MM.1S (cell line): ENCODE results near the gene ILK.

Source experiments
- DNase-seq: peaks from one replicate; pipeline ENCODE4 v3.0.0-alpha.2; 2015
- H2AFZ ChIP-seq: fragments of 300-600 bp; sonication (generic); 2 replicates; pipeline ENCODE4 v1.6.0; 2016; ENCODE audit warnings: antibody characterized with exemption, low read length
- H3F3A ChIP-seq: fragments of 300-600 bp; sonication (generic); 2 replicates; pipeline ENCODE4 v1.6.1; 2016; ENCODE audit warnings: mild to moderate bottlenecking, antibody characterized with exemption, low read length, moderate library complexity, mixed read lengths; ENCODE audit not compliant: insufficient read depth
- H3K27ac ChIP-seq: fragments of 300-600 bp; sonication (generic); 2 replicates; pipeline ENCODE4 v1.5.1; 2016; ENCODE audit warnings: mild to moderate bottlenecking, low read length
- H3K27me3 ChIP-seq: fragments of 300-600 bp; sonication (generic); replicated peaks from 2 replicates; pipeline ENCODE4 v1.6.0; 2016; ENCODE audit warnings: low read length; ENCODE audit not compliant: insufficient read depth
- H3K36me3 ChIP-seq: fragments of 300-600 bp; sonication (generic); replicated peaks from 2 replicates; pipeline ENCODE4 v1.6.1; 2016; ENCODE audit warnings: mild to moderate bottlenecking, low read length, mixed read lengths; ENCODE audit not compliant: insufficient read depth
- H3K4me1 ChIP-seq: fragments of 300-600 bp; sonication (generic); 2 replicates; pipeline ENCODE4 v1.6.1; 2016; ENCODE audit warnings: low read length, mixed read lengths
- H3K4me2 ChIP-seq: fragments of 300-600 bp; sonication (generic); 2 replicates; pipeline ENCODE4 v1.6.0; 2016; ENCODE audit warnings: low read depth, low read length
- H3K4me3 ChIP-seq: fragments of 300-600 bp; sonication (generic); 2 replicates; pipeline ENCODE4 v1.5.1; 2016; ENCODE audit warnings: low read length, mixed read lengths
- H3K79me2 ChIP-seq: fragments of 300-600 bp; sonication (generic); 2 replicates; pipeline ENCODE4 v1.6.1; 2016; ENCODE audit warnings: mixed run types, low read length, mixed read lengths
- H3K9ac ChIP-seq: fragments of 300-600 bp; sonication (generic); 2 replicates; pipeline ENCODE4 v1.6.1; 2016; ENCODE audit warnings: low read length, mixed read lengths
- H3K9me2 ChIP-seq: fragments of 300-600 bp; sonication (generic); replicated peaks from 2 replicates; pipeline ENCODE4 v1.6.1; 2016; ENCODE audit warnings: mild to moderate bottlenecking, low read length, mixed read lengths; ENCODE audit not compliant: insufficient read depth
- H3K9me3 ChIP-seq: fragments of 300-600 bp; sonication (generic); replicated peaks from 2 replicates; pipeline ENCODE4 v1.6.1; 2016; ENCODE audit warnings: mild to moderate bottlenecking, low read length, mixed read lengths; ENCODE audit not compliant: insufficient read depth
- H4K20me1 ChIP-seq: fragments of 300-600 bp; sonication (generic); 2 replicates; pipeline ENCODE4 v1.6.1; 2016; ENCODE audit warnings: mild to moderate bottlenecking, low read length, moderate library complexity, mixed read lengths; ENCODE audit not compliant: insufficient read depth
- CTCF ChIP-seq: fragments of 300-600 bp; sonication (generic); IDR thresholded peaks from 2 replicates; pipeline ENCODE4 v1.5.1; 2016; ENCODE audit warnings: antibody characterized with exemption, low read length, mixed read lengths
- EZH2 ChIP-seq: fragments of 300-600 bp; sonication (generic); optimal IDR thresholded peaks from 2 replicates; pipeline ENCODE3; 2017; ENCODE audit warnings: low read depth, mild to moderate bottlenecking, antibody characterized with exemption, low read length, mixed read lengths
- EZH2phosphoT487 ChIP-seq: fragments of 300-600 bp; sonication (generic); IDR thresholded peaks from 2 replicates; pipeline ENCODE4 v1.6.1; 2018; ENCODE audit warnings: antibody characterized with exemption, low read length

The ILK gene

GRCh38 chr11:6574816-6575715 lies 28.5 kb upstream of the ILK start:
- H3K4me3 ChIP-seq = no peak overlapping the region
- H2AFZ ChIP-seq = no peak overlapping the region
- H4K20me1 ChIP-seq = no peaks in the 10 kb centered on the region
- no peaks in the 10 kb centered on the region for H3K4me1 ChIP-seq
- H3F3A ChIP-seq = no peaks in the 10 kb centered on the region
- TF ChIP-seq CTCF (no peak), EZH2 (no peak), EZH2phosphoT487 (no peak)
- H3K9me3 ChIP-seq = no peaks in the 10 kb centered on the region
- H3K9me2 ChIP-seq = no peaks in the 10 kb centered on the region
- H3K79me2 ChIP-seq = no peaks in the 10 kb centered on the region
- H3K27ac ChIP-seq = no peak overlapping the region
- DNase-seq = no peak
- H3K9ac ChIP-seq = no peak overlapping the region
- H3K4me2 ChIP-seq = no peak overlapping the region
- no peaks in the 10 kb centered on the region for H3K36me3 ChIP-seq
- no peaks in the 10 kb centered on the region for H3K27me3 ChIP-seq

DNA sequence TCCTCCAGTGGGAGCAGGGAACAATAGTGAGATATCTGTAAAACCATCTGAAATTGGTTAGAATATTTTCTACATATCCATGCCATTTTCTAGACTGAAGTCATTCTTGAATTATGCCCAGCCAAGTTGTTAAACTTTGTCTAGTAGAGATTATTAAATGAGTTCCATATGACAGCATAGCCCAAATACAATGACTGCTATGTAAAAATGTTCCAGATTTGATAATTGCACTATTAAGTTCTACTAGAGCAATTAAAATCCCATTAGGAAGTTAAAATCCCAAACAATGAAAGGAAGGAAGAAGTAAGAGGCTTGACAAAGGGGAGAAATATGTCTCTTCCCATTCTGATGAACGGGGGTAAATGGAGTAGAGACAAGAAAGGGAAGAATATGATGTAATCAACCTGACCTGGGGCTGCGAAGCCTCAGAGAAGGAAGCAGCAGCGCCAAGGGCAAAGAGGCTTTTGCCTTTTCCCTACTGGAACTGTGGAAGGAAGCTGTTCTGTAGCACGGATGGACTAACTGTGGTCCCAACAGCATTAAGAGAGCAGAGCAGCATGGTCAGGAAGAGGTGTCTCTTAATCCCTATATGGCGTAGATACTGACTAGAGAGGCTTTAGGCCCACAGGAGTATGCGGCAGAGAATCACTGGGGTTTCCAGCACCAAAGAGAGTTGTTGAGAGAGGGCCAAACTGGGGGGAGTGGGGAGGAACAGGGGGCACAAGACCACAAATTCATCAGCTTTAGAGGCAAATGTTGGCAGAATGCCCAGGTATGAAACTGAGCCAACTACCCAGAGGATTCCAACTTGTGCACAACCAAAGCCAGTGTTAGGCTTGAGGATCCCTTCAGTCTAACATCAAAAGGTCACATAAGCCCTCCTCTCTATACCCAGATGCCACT lies 26.9 kb upstream of the ILK start:
- Histone ChIP-seq H3K36me3 (no peaks in the 10 kb centered on the region), H4K20me1 (no peaks in the 10 kb centered on the region), H3F3A (no peaks in the 10 kb centered on the region), H3K9me2 (no peaks in the 10 kb centered on the region), H3K27ac (no peak overlapping the region), H3K79me2 (peaks cover 7% of the 10 kb centered on the region; the same call in 1 of the 2 replicates), H3K27me3 (no peaks in the 10 kb centered on the region), H3K4me1 (no peaks in the 10 kb centered on the region), H3K4me3 (no peak overlapping the region), H3K9me3 (no peaks in the 10 kb centered on the region), H3K4me2 (no peak overlapping the region), H2AFZ (no peak overlapping the region), H3K9ac (no peak overlapping the region)
- TF ChIP-seq CTCF (no peak), EZH2phosphoT487 (no peak), EZH2 (no peak)
- DNase-seq = no peak

DNA sequence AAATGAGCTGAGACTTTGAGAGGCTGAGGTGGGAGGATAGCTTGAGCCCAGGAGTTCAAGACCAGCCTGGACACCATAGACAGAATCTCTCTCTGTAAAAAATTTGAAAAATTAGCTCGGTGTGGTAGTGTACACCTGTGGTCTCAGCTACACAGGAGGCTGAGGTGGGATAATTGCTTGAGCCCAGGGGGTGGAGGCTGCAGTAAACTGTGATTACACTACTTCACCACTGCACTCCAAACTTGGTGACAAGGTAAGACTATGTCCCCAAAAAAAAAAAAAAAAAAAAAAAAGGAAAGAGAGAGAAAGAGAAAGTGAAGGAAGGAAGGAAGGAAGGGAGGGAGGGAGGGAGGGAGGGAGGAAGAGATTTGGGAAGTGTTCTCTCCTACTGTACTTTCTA lies 25.4 kb upstream of the ILK start:
- H3K27me3 ChIP-seq = no peaks in the 10 kb centered on the region
- no peaks in the 10 kb centered on the region for H3K36me3 ChIP-seq
- H3K9ac ChIP-seq = no peak overlapping the region
- H3K4me3 ChIP-seq = no peak overlapping the region
- no peaks in the 10 kb centered on the region for H3K9me3 ChIP-seq
- H3K27ac ChIP-seq = no peak overlapping the region
- H3K9me2 ChIP-seq = no peaks in the 10 kb centered on the region
- TF ChIP-seq EZH2phosphoT487 (no peak), CTCF (no peak), EZH2 (no peak)
- DNase-seq = no peak
- H4K20me1 ChIP-seq = no peaks in the 10 kb centered on the region
- H3K4me2 ChIP-seq = no peak overlapping the region
- no peaks in the 10 kb centered on the region for H3K4me1 ChIP-seq
- H2AFZ ChIP-seq = no peak overlapping the region
- H3F3A ChIP-seq = no peaks in the 10 kb centered on the region
- peaks cover 19% of the 10 kb centered on the region; the same call in 1 of the 2 replicates for H3K79me2 ChIP-seq
